ENCODE results near the gene NR0B2. TPM values are rescaled to one million over a fixed set of nuclear protein-coding genes. Genes with fewer than 3 reads are reported as not detected.

Gene NR0B2, protein sequence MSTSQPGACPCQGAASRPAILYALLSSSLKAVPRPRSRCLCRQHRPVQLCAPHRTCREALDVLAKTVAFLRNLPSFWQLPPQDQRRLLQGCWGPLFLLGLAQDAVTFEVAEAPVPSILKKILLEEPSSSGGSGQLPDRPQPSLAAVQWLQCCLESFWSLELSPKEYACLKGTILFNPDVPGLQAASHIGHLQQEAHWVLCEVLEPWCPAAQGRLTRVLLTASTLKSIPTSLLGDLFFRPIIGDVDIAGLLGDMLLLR
- not detected in 2 replicates for total RNA-seq

DNA sequence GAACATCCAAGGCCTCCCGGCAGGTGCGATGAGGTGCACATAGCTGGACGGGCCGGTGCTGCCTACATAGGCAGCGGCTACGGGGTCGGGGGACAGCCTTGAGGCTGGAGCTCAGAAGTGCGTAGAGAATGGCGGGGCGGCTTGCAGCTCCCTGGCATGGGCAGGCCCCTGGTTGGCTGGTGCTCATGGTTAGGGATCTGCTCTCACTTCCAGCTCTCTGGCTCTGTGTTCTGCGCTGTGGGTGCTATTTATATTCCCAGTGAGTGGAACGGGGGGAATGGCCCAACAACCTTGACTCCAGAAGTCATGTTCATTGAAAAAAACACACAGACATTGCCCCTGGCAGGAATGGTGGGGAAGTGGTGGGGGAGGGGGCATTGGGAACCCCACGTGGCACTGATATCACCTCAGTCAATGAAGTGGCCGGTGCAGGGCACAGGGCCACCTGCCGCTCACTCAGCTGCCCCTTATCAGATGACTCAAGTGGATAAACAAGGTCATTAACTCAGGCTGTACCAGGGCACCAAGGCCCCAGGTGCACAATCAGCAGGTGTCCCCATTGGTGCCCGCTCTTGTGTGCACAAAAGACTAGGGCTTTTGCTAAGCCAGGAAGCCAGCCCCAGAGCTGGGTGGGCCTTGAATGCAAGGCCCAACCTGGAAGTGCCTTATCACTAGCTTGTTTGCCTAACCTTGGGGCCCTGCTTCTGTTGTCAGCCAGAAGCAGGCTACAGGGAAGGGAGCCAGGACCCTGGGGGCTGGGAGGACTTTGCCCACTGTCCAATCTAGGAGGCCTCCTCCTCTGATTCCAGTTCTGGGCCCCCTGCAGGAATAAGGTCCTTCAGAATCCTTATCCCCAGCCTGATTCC is at the start of gene NR0B2:
Gene NR0B2 (minus strand): TSS at position 222 of the 866 bp plus-strand sequence. CDS start 35 bp downstream, at position 187.

DNA sequence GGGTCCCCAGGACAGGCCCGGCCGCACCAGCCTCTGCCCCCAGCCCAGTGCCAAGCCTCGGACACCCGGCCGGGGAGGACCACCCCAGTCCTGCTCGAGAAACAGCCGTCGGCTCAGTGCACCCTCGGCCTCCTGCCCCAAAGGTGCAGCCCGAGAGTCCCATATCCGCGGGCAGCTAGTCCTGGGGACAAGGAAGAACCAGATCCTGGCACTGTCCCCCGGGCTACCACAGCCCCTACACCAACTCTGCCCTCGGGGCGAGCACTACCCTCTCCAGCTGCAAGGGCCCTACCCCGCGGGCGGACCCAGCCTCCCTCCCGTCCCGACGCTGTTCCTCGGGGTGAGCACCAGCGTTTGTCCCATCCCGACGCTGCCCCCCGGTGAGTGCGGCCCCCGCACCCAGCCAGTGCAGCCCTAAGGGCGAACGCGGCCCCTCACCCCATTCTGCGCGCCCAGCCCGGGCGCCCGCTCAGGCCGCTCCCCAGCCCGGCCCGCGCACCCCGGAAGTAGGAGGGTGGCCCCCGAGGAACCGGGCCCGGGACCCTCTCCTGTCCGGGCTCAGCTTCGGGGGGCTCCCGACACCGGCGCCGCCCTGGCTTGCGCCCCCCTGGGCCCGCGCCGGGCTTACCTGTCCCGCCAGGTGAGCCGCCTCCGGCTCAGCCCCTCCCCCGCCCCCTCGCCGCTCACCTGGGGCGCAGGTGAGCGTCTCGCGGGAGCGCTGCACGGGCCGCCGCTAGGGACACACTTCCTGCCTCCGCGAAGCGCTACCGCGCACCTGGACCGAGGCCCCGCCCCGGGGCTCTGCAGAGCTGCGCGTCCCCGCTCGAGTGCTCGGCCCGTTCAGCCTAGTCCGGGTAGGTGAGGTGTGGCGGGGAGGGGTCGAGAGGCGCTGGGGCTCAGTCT is 46.2 kb upstream of the NR0B2 start, which contains the start of gene KDF1:
Gene KDF1 (minus strand): TSS at position 747 of the 903 bp plus-strand sequence. CDS start 8,088 bp downstream, outside the sequence.

DNA sequence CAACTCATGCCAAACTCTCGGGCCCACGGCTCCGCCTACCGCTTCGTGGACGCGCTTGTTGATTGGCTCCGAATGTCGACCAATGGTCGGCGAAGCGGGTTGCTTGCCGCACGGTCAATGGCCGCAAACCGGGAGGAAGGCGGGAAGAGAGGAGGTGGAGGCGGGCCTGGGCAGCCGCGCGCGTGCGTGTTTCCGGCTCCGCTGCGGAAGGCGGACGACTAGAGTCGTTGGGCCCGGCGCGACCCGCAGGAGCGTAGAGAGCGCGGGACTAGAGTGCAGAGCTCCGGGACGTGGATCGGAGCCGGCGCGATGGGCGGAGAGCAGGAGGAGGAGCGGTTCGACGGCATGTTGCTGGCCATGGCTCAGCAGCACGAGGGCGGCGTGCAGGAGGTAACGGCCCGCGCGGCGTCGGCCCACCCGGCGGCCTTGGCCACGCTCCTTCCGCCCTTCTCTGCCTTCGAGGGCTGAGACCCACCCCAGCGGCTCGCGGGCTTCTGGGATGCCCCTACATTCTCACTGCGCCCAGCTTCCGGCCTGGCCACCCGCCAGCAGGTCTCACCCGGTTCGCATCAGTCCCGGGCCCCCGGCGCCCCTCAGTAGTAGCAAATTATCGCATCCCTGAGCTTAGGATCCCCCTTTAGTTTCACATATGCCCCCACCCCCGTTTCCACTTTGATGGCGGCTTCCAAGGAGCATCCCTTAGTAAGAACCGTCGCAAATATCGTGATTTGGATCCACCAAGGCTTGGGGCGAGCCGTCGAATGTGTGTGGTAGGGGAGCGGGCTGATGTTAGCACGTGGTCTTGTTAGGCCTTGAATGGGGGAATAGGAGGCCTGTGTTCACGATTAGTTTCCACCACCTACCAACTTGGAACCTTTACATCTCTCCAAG is 8.0 kb upstream of the NR0B2 start, which contains the start of gene NUDC:
Gene NUDC (plus strand): TSS at position 204 of the 891 bp plus-strand sequence. CDS start 106 bp downstream, at position 310.

DNA sequence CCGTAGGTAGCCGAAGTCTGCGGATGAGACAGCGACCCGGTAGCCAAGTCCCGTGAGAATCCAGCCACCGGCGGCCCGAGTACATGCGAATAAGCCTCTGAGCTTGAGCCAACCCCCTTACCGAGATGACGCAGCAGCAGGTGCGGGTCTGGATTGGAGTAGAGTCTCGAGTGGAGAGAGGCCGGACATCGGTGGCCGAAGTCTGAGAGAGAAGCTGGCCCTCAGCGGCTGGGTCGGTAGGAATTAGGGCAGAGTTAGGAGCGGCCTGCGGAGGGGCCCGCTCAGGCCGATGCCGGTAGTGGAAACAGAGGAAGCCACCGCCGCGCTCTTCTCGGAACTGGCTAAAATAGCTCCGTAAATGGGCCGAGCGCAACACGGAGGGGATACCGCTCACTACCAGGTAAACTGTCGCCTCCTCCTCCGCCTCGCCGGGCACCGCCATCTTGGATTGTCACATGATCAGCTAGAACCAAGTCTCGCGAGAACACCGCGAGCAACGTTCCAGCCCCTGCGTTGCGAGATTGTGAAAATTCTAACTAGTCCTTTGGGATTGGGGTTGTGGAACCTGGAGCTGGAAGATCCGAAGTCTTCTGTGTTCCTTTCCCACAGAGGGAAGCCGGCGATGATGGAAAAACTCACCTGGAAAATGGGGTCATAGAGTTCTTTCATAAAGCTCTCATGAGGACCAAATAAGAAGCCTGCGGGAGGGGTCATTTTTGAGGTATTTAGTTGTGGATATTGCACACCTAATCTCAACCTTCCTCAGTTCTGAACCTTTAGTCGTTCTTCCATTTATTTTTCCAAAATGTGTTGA is 13.6 kb downstream of the NR0B2 start, which contains the start of gene GPATCH3:
Gene GPATCH3 (minus strand): TSS at position 467 of the 814 bp plus-strand sequence. CDS start 25 bp downstream, at position 442.

DNA sequence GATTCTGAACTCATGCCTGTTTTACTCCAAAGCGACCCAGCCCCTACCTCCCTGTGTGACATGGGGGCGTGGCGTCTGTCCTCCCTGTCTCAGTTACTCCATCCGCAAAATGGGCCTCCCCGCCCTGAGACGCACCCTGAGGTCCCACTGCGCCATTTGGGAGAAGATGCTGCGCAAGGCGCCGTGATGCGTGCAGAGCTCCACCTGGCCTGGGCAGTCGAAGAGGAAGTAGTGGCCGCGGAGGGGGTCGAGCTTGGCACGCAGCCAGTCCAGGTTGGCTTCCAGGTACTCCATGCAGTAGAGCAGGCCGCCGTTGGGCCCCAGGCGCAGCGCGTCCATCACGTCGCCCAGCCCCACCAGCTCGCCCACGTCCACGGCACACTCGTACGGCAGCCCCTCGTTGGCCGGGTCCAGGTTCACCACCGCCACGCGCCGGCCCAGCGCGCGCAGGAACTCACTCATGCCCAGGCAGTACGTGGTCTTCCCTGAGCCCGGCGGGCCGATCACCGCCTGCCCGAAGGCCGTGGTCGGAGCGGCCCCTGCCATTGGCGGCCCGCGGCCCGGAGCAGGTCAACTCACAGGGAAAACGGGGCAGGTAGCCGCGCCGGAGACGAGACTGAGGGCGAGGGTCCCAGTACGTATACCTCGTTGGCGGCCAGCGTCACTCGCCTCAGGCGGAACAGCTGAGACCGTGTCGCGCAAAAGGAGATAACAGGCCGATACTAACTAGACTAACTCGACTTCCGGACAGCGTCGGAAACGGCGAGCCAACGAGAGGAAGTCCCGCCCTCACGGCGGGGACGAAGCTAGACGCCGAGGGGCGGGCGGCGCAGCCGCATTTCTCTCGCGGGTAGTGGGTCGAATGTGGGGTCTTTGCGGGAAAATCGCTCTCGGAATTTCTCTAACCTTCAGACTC is 24.0 kb downstream of the NR0B2 start, which contains the start of gene GPN2:
Gene GPN2 (minus strand): TSS at position 733 of the 916 bp plus-strand sequence. CDS start 187 bp downstream, at position 546.

DNA sequence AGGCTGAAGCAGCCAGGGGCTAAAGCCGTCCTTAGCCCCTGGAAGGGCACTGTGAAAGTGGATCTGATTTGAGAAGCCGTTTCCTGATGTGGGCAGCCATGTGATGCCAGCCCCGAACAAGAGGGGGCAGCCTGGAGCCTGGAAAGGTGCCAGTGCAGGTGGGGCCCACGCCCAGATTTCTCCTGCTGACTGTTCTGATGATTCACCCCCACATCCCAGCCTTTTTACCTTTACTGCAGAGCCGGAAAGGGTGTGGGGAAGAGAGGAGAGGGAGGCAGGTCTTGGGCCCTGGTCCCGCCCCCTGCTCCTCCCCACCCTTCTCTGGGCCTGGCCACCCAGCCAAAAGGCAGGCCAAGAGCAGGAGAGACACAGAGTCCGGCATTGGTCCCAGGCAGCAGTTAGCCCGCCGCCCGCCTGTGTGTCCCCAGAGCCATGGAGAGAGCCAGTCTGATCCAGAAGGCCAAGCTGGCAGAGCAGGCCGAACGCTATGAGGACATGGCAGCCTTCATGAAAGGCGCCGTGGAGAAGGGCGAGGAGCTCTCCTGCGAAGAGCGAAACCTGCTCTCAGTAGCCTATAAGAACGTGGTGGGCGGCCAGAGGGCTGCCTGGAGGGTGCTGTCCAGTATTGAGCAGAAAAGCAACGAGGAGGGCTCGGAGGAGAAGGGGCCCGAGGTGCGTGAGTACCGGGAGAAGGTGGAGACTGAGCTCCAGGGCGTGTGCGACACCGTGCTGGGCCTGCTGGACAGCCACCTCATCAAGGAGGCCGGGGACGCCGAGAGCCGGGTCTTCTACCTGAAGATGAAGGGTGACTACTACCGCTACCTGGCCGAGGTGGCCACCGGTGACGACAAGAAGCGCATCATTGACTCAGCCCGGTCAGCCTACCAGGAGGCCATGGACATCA is 50.7 kb downstream of the NR0B2 start, which contains the start of gene SFN:
Gene SFN (plus strand): TSS at position 369 of the 904 bp plus-strand sequence. CDS start 64 bp downstream, at position 433.

Other genes with a start within 250 kb of the NR0B2 start
- 22.6 and 26.2 TPM in 2 replicates for gene ARID1A, start 218.0 kb downstream of the NR0B2 start, total RNA-seq
- gene PIGV, start 126.0 kb downstream of the NR0B2 start, total RNA-seq = 13.5 and 15.3 TPM in 2 replicates
- 7.5 and 8.0 TPM in 2 replicates for gene ZDHHC18, start 87.3 kb downstream of the NR0B2 start, total RNA-seq
- gene SFN, start 50.8 kb downstream of the NR0B2 start, total RNA-seq = 0.54 and 0.78 TPM in 2 replicates
- gene GPN2, start 23.7 kb downstream of the NR0B2 start, total RNA-seq = 8.2 and 9.9 TPM in 2 replicates
- gene GPATCH3, start 13.5 kb downstream of the NR0B2 start, total RNA-seq = 8.4 and 10.3 TPM in 2 replicates
- gene NUDC, start 7.8 kb upstream of the NR0B2 start, total RNA-seq = 22.5 and 23.0 TPM in 2 replicates
- gene KDF1, start 46.5 kb upstream of the NR0B2 start, total RNA-seq = not detected in 2 replicates
- gene TRNP1, start 79.7 kb upstream of the NR0B2 start, total RNA-seq = 6.4 and 8.4 TPM in 2 replicates
- gene TENT5B, start 98.9 kb upstream of the NR0B2 start, total RNA-seq = 12.1 and 21.3 TPM in 2 replicates
- 5.1 and 5.2 TPM in 2 replicates for gene SLC9A1, start 241.2 kb upstream of the NR0B2 start, total RNA-seq